H1 (cell line): ENCODE measurements around the gene IQCF2.

ENCODE experiments used
- CBX8 ChIP-seq: fragments of 300-800, 300-1000 bp; sonication (generic); IDR thresholded peaks from 2 replicates; pipeline ENCODE4 v1.7.1; 2016; ENCODE audit warnings: low read depth, low read length, borderline replicate concordance
- EP300 ChIP-seq, 2 experiments: IDR thresholded peaks; 1 replicate in 1 of 2; 2 replicates in 1 of 2; pipeline ENCODE4 v1.6.1; 2011 to 2012; ENCODE audit warnings: low read depth in 2 of 2, low read length in 2 of 2, mild to moderate bottlenecking in 2 of 2, borderline replicate concordance in 1 of 2, inconsistent platforms in 1 of 2, moderate library complexity in 1 of 2
- JUN ChIP-seq: IDR thresholded peaks from 2 replicates; pipeline ENCODE4 v1.6.1; 2011; ENCODE audit warnings: low read depth, mild to moderate bottlenecking, improper control_type of control experiment, low read length
- MAX ChIP-seq: IDR thresholded peaks from 2 replicates; pipeline ENCODE4 v1.6.1; 2012; ENCODE audit warnings: inconsistent platforms
- POLR2A ChIP-seq, 2 experiments: IDR thresholded peaks; 1 replicate in 1 of 2; 2 replicates in 1 of 2; pipeline ENCODE4 v1.6.1; 2011; ENCODE audit warnings: low read depth in 2 of 2, low read length in 2 of 2, mild to moderate bottlenecking in 2 of 2; ENCODE audit errors: control extremely low read depth in 1 of 2
- POLR2AphosphoS5 ChIP-seq: IDR thresholded peaks from 2 replicates; pipeline ENCODE4 v1.6.1; 2011; ENCODE audit warnings: low read depth, low read length
- SIRT6 ChIP-seq: IDR thresholded peaks from one replicate; pipeline ENCODE4 v1.7.1; 2012; ENCODE audit warnings: low read length, inconsistent platforms
- SP1 ChIP-seq: IDR thresholded peaks from 2 replicates; pipeline ENCODE4 v1.6.1; 2011; ENCODE audit warnings: low read depth, low read length
- TEAD4 ChIP-seq: IDR thresholded peaks from 2 replicates; pipeline ENCODE4 v1.6.1; 2012; ENCODE audit warnings: low read depth, low read length, inconsistent platforms, mixed read lengths
- TF ChIP-seq, protein P1 (sequence below), 3 experiments: IDR thresholded peaks; 1 replicate in 2 of 3; 2 replicates in 1 of 3; pipeline versions ENCODE4 v1.5.1 to v1.6.1; 2011; ENCODE audit warnings: low read length in 3 of 3, mild to moderate bottlenecking in 3 of 3, inconsistent platforms in 2 of 3, low read depth in 1 of 3, moderate library complexity in 1 of 3; ENCODE audit not compliant: insufficient read depth in 1 of 3; ENCODE audit errors: control extremely low read depth in 1 of 3
- TF ChIP-seq, protein P2 (sequence below): IDR thresholded peaks from 2 replicates; pipeline ENCODE4 v1.6.1; 2011; ENCODE audit warnings: low read length, improper control_type of control experiment

- TF ChIP-seq JUN (no peak), MAX (no peak), EP300 (IDR thresholded peaks at IDR 0.05; ENCODE audit: borderline replicate concordance in 1 of 2, low read depth in 2 of 2, low read length in 2 of 2) (no peak), SIRT6 (no peak), POLR2A (IDR thresholded peaks at IDR 0.05; ENCODE audit: control extremely low read depth in 1 of 2, low read depth in 2 of 2, low read length in 2 of 2) (no peak), TEAD4 (no peak), CBX8 (no peak), POLR2AphosphoS5 (no peak), SP1 (no peak)
- TF ChIP-seq, protein P1, sequence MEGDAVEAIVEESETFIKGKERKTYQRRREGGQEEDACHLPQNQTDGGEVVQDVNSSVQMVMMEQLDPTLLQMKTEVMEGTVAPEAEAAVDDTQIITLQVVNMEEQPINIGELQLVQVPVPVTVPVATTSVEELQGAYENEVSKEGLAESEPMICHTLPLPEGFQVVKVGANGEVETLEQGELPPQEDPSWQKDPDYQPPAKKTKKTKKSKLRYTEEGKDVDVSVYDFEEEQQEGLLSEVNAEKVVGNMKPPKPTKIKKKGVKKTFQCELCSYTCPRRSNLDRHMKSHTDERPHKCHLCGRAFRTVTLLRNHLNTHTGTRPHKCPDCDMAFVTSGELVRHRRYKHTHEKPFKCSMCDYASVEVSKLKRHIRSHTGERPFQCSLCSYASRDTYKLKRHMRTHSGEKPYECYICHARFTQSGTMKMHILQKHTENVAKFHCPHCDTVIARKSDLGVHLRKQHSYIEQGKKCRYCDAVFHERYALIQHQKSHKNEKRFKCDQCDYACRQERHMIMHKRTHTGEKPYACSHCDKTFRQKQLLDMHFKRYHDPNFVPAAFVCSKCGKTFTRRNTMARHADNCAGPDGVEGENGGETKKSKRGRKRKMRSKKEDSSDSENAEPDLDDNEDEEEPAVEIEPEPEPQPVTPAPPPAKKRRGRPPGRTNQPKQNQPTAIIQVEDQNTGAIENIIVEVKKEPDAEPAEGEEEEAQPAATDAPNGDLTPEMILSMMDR (IDR thresholded peaks at IDR 0.05; ENCODE audit: control extremely low read depth in 1 of 3, insufficient read depth in 1 of 3, low read depth in 1 of 3, low read length in 3 of 3): no peak
- TF ChIP-seq, protein P2, sequence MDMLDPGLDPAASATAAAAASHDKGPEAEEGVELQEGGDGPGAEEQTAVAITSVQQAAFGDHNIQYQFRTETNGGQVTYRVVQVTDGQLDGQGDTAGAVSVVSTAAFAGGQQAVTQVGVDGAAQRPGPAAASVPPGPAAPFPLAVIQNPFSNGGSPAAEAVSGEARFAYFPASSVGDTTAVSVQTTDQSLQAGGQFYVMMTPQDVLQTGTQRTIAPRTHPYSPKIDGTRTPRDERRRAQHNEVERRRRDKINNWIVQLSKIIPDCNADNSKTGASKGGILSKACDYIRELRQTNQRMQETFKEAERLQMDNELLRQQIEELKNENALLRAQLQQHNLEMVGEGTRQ: no peak
Measured at GRCh38 chr3:51904034-51904823, 42.8 kb downstream of the IQCF2 start.
